ENCODE measurements around the gene ATP5PF. TPM values are rescaled to one million over a fixed set of nuclear protein-coding genes. Genes with fewer than 3 reads are reported as not detected.

The ATP5PF gene
- total RNA-seq, 2 donors from 2014 or later = 126 to 131 TPM

GRCh38 chr21:25750085-25750484 lies 15.4 kb upstream of the ATP5PF start:
- H3K27ac Mint-ChIP-seq = no peak overlapping the region
- H3K4me3 Mint-ChIP-seq = no peak overlapping the region
- H3K4me1 ChIP-seq (ENCODE audit: control insufficient read depth, insufficient read depth, low read length) = no peaks in the 10 kb centered on the region
- peaks cover 4% of the 10 kb centered on the region for H3K4me1 Mint-ChIP-seq
- peaks cover 45% of the 10 kb centered on the region for H3K36me3 Mint-ChIP-seq (ENCODE audit: low read depth)
- TF ChIP-seq, protein P1, sequence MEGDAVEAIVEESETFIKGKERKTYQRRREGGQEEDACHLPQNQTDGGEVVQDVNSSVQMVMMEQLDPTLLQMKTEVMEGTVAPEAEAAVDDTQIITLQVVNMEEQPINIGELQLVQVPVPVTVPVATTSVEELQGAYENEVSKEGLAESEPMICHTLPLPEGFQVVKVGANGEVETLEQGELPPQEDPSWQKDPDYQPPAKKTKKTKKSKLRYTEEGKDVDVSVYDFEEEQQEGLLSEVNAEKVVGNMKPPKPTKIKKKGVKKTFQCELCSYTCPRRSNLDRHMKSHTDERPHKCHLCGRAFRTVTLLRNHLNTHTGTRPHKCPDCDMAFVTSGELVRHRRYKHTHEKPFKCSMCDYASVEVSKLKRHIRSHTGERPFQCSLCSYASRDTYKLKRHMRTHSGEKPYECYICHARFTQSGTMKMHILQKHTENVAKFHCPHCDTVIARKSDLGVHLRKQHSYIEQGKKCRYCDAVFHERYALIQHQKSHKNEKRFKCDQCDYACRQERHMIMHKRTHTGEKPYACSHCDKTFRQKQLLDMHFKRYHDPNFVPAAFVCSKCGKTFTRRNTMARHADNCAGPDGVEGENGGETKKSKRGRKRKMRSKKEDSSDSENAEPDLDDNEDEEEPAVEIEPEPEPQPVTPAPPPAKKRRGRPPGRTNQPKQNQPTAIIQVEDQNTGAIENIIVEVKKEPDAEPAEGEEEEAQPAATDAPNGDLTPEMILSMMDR (conservative IDR thresholded peaks at IDR 0.05) = no peak
- H3K4me3 ChIP-seq (ENCODE audit: low read length) = no peak overlapping the region
- no peaks in the 10 kb centered on the region for H3K9me3 ChIP-seq (ENCODE audit: control insufficient read depth, low read length)
- no peaks in the 10 kb centered on the region for H3K27me3 ChIP-seq (ENCODE audit: control insufficient read depth, insufficient read depth, low read length, poor library complexity, severe bottlenecking)
- no peaks in the 10 kb centered on the region for H3K9me3 Mint-ChIP-seq
- no peaks in the 10 kb centered on the region for H3K27me3 Mint-ChIP-seq (ENCODE audit: insufficient read depth)
- no peak for DNase-seq
- H3K36me3 ChIP-seq (ENCODE audit: control insufficient read depth, insufficient read depth, low read length) = peaks cover 63% of the 10 kb centered on the region
- H3K27ac ChIP-seq (ENCODE audit: low read depth, low read length) = no peak overlapping the region
- H3K9ac ChIP-seq (ENCODE audit: extremely low read depth, low read length, poor library complexity, severe bottlenecking) = no peak overlapping the region
- WGBS, 2 experiments (ENCODE audit: insufficient coverage in 1 of 2, insufficient read length in 1 of 2) = 83 to 84% methylated on average over 2 to 6 of the region's 6 CpGs

GRCh38 chr21:25744854-25745253 lies 10.2 kb upstream of the ATP5PF start:
- Mint-ChIP-seq H3K36me3 (ENCODE audit: low read depth) (peaks cover 45% of the 10 kb centered on the region), H3K27ac (no peak overlapping the region), H3K4me3 (no peak overlapping the region), H3K9me3 (no peaks in the 10 kb centered on the region), H3K27me3 (ENCODE audit: insufficient read depth) (no peaks in the 10 kb centered on the region), H3K4me1 (no peaks in the 10 kb centered on the region)
- H3K27me3 ChIP-seq (ENCODE audit: control insufficient read depth, insufficient read depth, low read length, poor library complexity, severe bottlenecking) = no peaks in the 10 kb centered on the region
- H3K9me3 ChIP-seq (ENCODE audit: control insufficient read depth, low read length) = no peaks in the 10 kb centered on the region
- WGBS, 2 experiments (ENCODE audit: insufficient coverage in 1 of 2, insufficient read length in 1 of 2) = 100% methylated on average over 1 of the region's 2 CpGs; no CpG with 5 or more reads in 1 of the 2 experiments
- H3K9ac ChIP-seq (ENCODE audit: extremely low read depth, low read length, poor library complexity, severe bottlenecking) = no peak overlapping the region
- H3K27ac ChIP-seq (ENCODE audit: low read depth, low read length) = no peak overlapping the region
- no peaks in the 10 kb centered on the region for H3K4me1 ChIP-seq (ENCODE audit: control insufficient read depth, insufficient read depth, low read length)
- no peak overlapping the region for H3K4me3 ChIP-seq (ENCODE audit: low read length)
- H3K36me3 ChIP-seq (ENCODE audit: control insufficient read depth, insufficient read depth, low read length) = peaks cover 49% of the 10 kb centered on the region
- no peak for DNase-seq
- TF ChIP-seq, protein P1 (conservative IDR thresholded peaks at IDR 0.05) = no peak

DNA sequence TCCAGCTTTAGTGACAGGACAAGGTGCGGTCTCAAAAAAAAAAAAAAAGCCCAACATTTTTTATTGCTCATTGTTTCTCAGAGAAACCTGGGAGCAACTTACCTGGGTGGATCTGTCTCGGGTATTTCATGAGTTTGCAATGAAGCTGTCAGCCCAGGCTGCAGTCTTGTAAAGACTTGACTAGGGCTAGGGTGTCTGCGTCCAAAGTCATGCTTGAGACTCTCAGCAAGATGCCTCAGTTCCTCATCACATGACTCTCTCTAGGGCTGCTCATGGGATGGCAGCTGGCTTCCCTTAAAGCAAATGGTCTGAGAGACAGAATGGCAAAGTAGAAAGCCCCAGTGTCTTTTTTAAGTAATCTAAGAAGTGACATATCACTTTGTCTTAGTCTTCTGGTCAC lies 8.2 kb upstream of the ATP5PF start:
- H3K27me3 Mint-ChIP-seq (ENCODE audit: insufficient read depth) = no peaks in the 10 kb centered on the region

More for the DNA sequence above, 8.2 kb upstream of the ATP5PF start:
- Histone ChIP-seq H3K36me3 (ENCODE audit: control insufficient read depth, insufficient read depth, low read length) (peaks cover 32% of the 10 kb centered on the region), H3K9ac (ENCODE audit: extremely low read depth, low read length, poor library complexity, severe bottlenecking) (no peak overlapping the region), H3K27me3 (ENCODE audit: control insufficient read depth, insufficient read depth, low read length, poor library complexity, severe bottlenecking) (no peaks in the 10 kb centered on the region), H3K4me3 (ENCODE audit: low read length) (no peak overlapping the region), H3K4me1 (ENCODE audit: control insufficient read depth, insufficient read depth, low read length) (no peaks in the 10 kb centered on the region), H3K9me3 (ENCODE audit: control insufficient read depth, low read length) (no peaks in the 10 kb centered on the region), H3K27ac (ENCODE audit: low read depth, low read length) (no peak overlapping the region)
- no peak for DNase-seq
- TF ChIP-seq, protein P1 (conservative IDR thresholded peaks at IDR 0.05) = no peak
- Mint-ChIP-seq H3K4me1 (no peaks in the 10 kb centered on the region), H3K9me3 (no peaks in the 10 kb centered on the region), H3K36me3 (ENCODE audit: low read depth) (peaks cover 32% of the 10 kb centered on the region), H3K27ac (no peak overlapping the region), H3K4me3 (no peak overlapping the region)
- 91 to 100% methylated on average over 3 of the region's 3 CpGs for WGBS, 2 experiments (ENCODE audit: insufficient coverage in 1 of 2, insufficient read length in 1 of 2)

Measured in endodermal cell (in vitro differentiated cells).